ENCODE measurements around the gene PHYKPL.

GRCh38 chr5:178170455-178170854 lies 62.1 kb downstream of the PHYKPL start:
- TF ChIP-seq CTCF (IDR thresholded peaks at IDR 0.05) = no peak
- no peak for TF ChIP-seq POLR2A (IDR thresholded peaks at IDR 0.05)
- TF ChIP-seq POLR2AphosphoS5 (IDR thresholded peaks at IDR 0.05; ENCODE audit: insufficient read depth in 1 of 2, low read depth in 1 of 2) = no peak
